ENCODE measurements around the gene GALNS. TPM values are rescaled to one million over a fixed set of nuclear protein-coding genes. Genes with fewer than 3 reads are reported as not detected.

Gene GALNS
- total and polyA plus RNA-seq, 11 donors, result 10.7 to 22.7 (median 14.1) TPM

DNA sequence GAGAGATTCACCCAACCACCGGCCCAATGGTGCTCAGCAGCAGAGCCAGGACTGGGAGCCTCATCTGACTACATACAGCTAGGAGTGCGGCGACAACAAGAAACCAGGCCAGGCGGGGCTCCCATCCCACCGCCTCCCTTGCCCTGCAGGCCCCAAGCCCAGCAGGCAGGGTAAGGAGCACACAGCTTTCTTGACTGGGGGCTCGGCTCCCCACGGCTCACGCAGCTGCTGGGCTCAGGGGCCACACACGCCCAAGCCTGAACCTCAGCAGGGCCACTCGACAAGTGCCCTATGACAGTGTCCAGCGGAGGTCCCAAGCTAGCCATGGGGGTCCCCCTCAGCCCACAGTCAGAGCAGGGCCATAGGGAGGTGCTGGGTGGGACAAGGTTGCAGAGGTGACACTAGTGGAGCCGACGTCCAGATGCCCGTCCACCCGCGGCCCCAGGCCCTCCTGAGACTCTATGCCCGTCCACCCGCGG, 85.4 kb downstream of the GALNS start:
- H3K27me3 ChIP-seq, result no peaks in the 10 kb centered on the region
- H3K4me1 ChIP-seq, result peaks cover 3 to 83% (median 69%) of the 10 kb centered on the region in 12 donors
- H3K27ac ChIP-seq, result peak overlapping the region in 6 of 12 donors; percentile 9 to 89 (median 36)
- H3K4me3 ChIP-seq, result peak overlapping the region in 2 of 12 donors; percentile 18 to 24
- intact Hi-C loops (cut with DNase I), result no loop called here
- 80 to 82% (median 81%) methylated on average over 10 to 19 of the region's 19 CpGs for WGBS, 4 donors
- peaks cover 0 to under 1% (median 0%) of the 10 kb centered on the region in 9 donors for H3K36me3 ChIP-seq
- DNase-seq (no peak), ATAC-seq (no peak)
- no peak for TF ChIP-seq POLR2A (IDR thresholded peaks at IDR 0.05)
- TF ChIP-seq CTCF (IDR thresholded peaks at IDR 0.05), result no peak
- H3K9me3 ChIP-seq, result no peaks in the 10 kb centered on the region

GRCh38 chr16:88770461-88771293, 86.1 kb downstream of the GALNS start:
- peaks cover 3 to 81% (median 69%) of the 10 kb centered on the region in 12 donors for H3K4me1 ChIP-seq
- intact Hi-C loops (cut with DNase I), result no loop called here
- H3K9me3 ChIP-seq, result no peaks in the 10 kb centered on the region
- DNase-seq (peak; percentile 70 to 78 (median 76)), ATAC-seq (peak in 3 of 4 donors; percentile 17 to 44 (median 33))
- TF ChIP-seq POLR2A (IDR thresholded peaks at IDR 0.05), result no peak
- TF ChIP-seq CTCF (IDR thresholded peaks at IDR 0.05), result no peak
- H3K27ac ChIP-seq, result peak overlapping the region in 10 of 12 donors; percentile 9 to 89 (median 38)
- H3K36me3 ChIP-seq, result no peaks in the 10 kb centered on the region
- no peaks in the 10 kb centered on the region for H3K27me3 ChIP-seq
- 39 to 65% (median 51%) methylated on average over 20 to 41 of the region's 41 CpGs for WGBS, 4 donors
- peak overlapping the region in 5 of 12 donors; percentile 9 to 24 (median 18) for H3K4me3 ChIP-seq

GRCh38 chr16:88769617-88770460, 86.9 kb downstream of the GALNS start:
- H3K4me3 ChIP-seq, result peak overlapping the region in 2 of 12 donors; percentile 9 to 15
- no peaks in the 10 kb centered on the region for H3K36me3 ChIP-seq
- WGBS, 4 donors, result 68 to 76% (median 73%) methylated on average over 19 to 30 of the region's 30 CpGs
- no peaks in the 10 kb centered on the region for H3K27me3 ChIP-seq
- H3K4me1 ChIP-seq, result peaks cover 3 to 79% (median 67%) of the 10 kb centered on the region in 12 donors
- no peak for DNase-seq
- intact Hi-C loops (cut with DNase I), result no loop called here
- H3K27ac ChIP-seq, result peak overlapping the region in 4 of 12 donors; percentile 9 to 89 (median 38)
- no peak for ATAC-seq
- H3K9me3 ChIP-seq, result no peaks in the 10 kb centered on the region
- TF ChIP-seq CTCF (IDR thresholded peaks at IDR 0.05) (no peak), POLR2A (IDR thresholded peaks at IDR 0.05) (no peak)

Data from heart left ventricle (tissue), 16 donors.